Measurements from ENCODE around the gene HPN.

DNA sequence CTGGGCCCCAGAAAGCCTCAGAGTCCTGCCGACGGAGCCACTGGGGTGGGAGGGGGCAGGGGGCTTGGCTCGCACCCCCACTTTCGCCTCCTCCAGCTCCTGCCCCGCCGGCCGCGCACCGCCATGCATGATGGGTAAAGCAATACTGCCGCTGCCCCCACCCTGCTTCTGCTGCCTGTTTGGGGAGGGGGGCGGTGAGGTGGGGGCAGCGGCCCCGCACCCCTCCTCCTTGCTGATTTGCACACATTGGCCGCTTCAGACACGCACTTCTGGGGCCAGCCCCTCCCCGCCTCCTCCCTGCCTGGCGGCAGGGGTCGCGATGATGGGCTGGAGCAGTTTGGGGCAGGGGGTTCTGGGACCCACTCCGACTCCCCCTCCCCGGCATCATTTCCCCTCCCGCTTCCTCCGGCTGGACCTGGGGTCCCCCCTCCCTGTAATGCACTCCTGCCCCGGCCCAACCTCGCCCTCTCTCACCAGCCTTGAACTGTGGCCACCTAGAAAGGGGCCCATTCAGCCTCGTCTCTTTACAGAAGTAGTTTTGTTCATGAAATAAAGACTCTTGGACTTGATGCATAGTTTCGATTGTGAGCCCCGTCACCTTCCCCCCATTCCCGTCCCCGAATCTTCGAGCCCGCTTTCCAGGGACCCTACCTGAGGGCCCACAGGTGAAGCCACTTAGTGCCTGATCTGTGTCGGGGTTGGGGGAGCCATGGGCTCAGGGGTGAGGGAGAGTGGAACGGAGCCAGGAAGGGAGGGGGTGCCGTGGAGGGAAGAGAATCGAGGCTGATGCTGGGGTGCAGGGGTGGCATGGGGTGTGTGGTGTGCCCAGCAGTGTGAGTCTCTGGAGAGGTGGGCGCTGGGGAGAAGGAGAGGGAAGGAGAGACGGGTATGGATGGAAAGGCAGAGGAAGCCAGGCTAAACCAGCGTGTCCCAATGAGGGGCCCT lies 1.4 kb upstream of the HPN start:
- TF ChIP-seq EZH2 (IDR thresholded peaks at IDR 0.05; ENCODE audit: low read depth, unreplicated experiment) (no peak), CREB1 (CRISPR knock-in tag; IDR thresholded peaks at IDR 0.05; ENCODE audit: low read depth) (no peak), EZH2phosphoT487 (IDR thresholded peaks at IDR 0.05; ENCODE audit: unreplicated experiment) (no peak), POLR2AphosphoS5 (IDR thresholded peaks at IDR 0.05; ENCODE audit: low read depth) (no peak; the same call in 1 of the 2 replicates), JUNB (IDR thresholded peaks at IDR 0.05; ENCODE audit: unreplicated experiment) (no peak), STAT1 (IDR thresholded peaks at IDR 0.05; ENCODE audit: unreplicated experiment) (no peak), NANOG (IDR thresholded peaks at IDR 0.05; ENCODE audit: borderline replicate concordance) (no peak), ZNF331 (CRISPR knock-in tag; IDR thresholded peaks at IDR 0.05; ENCODE audit: low read depth) (no peak), ZNF114 (CRISPR knock-in tag; IDR thresholded peaks at IDR 0.05) (no peak)
- TF ChIP-seq, protein P1, sequence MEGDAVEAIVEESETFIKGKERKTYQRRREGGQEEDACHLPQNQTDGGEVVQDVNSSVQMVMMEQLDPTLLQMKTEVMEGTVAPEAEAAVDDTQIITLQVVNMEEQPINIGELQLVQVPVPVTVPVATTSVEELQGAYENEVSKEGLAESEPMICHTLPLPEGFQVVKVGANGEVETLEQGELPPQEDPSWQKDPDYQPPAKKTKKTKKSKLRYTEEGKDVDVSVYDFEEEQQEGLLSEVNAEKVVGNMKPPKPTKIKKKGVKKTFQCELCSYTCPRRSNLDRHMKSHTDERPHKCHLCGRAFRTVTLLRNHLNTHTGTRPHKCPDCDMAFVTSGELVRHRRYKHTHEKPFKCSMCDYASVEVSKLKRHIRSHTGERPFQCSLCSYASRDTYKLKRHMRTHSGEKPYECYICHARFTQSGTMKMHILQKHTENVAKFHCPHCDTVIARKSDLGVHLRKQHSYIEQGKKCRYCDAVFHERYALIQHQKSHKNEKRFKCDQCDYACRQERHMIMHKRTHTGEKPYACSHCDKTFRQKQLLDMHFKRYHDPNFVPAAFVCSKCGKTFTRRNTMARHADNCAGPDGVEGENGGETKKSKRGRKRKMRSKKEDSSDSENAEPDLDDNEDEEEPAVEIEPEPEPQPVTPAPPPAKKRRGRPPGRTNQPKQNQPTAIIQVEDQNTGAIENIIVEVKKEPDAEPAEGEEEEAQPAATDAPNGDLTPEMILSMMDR (conservative IDR thresholded peaks at IDR 0.05; ENCODE audit: low read depth in 2 of 2) = no peak
- TF ChIP-seq, protein P2, sequence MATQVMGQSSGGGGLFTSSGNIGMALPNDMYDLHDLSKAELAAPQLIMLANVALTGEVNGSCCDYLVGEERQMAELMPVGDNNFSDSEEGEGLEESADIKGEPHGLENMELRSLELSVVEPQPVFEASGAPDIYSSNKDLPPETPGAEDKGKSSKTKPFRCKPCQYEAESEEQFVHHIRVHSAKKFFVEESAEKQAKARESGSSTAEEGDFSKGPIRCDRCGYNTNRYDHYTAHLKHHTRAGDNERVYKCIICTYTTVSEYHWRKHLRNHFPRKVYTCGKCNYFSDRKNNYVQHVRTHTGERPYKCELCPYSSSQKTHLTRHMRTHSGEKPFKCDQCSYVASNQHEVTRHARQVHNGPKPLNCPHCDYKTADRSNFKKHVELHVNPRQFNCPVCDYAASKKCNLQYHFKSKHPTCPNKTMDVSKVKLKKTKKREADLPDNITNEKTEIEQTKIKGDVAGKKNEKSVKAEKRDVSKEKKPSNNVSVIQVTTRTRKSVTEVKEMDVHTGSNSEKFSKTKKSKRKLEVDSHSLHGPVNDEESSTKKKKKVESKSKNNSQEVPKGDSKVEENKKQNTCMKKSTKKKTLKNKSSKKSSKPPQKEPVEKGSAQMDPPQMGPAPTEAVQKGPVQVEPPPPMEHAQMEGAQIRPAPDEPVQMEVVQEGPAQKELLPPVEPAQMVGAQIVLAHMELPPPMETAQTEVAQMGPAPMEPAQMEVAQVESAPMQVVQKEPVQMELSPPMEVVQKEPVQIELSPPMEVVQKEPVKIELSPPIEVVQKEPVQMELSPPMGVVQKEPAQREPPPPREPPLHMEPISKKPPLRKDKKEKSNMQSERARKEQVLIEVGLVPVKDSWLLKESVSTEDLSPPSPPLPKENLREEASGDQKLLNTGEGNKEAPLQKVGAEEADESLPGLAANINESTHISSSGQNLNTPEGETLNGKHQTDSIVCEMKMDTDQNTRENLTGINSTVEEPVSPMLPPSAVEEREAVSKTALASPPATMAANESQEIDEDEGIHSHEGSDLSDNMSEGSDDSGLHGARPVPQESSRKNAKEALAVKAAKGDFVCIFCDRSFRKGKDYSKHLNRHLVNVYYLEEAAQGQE (IDR thresholded peaks at IDR 0.05; ENCODE audit: unreplicated experiment) = no peak
- TF ChIP-seq, protein P3, sequence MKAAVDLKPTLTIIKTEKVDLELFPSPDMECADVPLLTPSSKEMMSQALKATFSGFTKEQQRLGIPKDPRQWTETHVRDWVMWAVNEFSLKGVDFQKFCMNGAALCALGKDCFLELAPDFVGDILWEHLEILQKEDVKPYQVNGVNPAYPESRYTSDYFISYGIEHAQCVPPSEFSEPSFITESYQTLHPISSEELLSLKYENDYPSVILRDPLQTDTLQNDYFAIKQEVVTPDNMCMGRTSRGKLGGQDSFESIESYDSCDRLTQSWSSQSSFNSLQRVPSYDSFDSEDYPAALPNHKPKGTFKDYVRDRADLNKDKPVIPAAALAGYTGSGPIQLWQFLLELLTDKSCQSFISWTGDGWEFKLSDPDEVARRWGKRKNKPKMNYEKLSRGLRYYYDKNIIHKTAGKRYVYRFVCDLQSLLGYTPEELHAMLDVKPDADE (IDR thresholded peaks at IDR 0.05) = 0 out of 2 replicates have a peak, but pooled peaks have one; percentile 4

All from GM23338 (cell line).